ENCODE data around the gene NFE2.

- TF ChIP-seq, protein P1, sequence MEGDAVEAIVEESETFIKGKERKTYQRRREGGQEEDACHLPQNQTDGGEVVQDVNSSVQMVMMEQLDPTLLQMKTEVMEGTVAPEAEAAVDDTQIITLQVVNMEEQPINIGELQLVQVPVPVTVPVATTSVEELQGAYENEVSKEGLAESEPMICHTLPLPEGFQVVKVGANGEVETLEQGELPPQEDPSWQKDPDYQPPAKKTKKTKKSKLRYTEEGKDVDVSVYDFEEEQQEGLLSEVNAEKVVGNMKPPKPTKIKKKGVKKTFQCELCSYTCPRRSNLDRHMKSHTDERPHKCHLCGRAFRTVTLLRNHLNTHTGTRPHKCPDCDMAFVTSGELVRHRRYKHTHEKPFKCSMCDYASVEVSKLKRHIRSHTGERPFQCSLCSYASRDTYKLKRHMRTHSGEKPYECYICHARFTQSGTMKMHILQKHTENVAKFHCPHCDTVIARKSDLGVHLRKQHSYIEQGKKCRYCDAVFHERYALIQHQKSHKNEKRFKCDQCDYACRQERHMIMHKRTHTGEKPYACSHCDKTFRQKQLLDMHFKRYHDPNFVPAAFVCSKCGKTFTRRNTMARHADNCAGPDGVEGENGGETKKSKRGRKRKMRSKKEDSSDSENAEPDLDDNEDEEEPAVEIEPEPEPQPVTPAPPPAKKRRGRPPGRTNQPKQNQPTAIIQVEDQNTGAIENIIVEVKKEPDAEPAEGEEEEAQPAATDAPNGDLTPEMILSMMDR (IDR thresholded peaks at IDR 0.05; ENCODE audit: low read depth, low read length, missing input control): no peak
- TF ChIP-seq TAF1 (conservative IDR thresholded peaks at IDR 0.05): no peak
Measured at GRCh38 chr12:54261815-54262402, 38.9 kb downstream of the NFE2 start.
